Panc1 (cell line): ENCODE data around the gene ABCA7. TPM values are rescaled to one million over a fixed set of nuclear protein-coding genes. Genes with fewer than 3 reads are reported as not detected.

Source experiments
- ATAC-seq: fragments of 200-7000 bp; cut with Tn5 transposase; 2 replicates; pipeline ENCODE4 v1.9.1; 2020; ENCODE audit warnings: mild to moderate bottlenecking, moderate library complexity
- BruUV-seq: library from RNA; stranded (reverse); fragments of 400-500 nt; replicated peaks from 2 replicates; lab custom pipeline; 2021; lab: Mats Ljungman, UMichigan
- CTCF ChIA-PET: fragments of 300-600 bp; sonication (Branson Sonifier 250); formaldehyde crosslinking; loops from one replicate; lab custom pipeline; 2022; ENCODE audit warnings: antibody characterized with exemption; lab: Charles Lee
- POLR2A ChIA-PET: fragments of 300-600 bp; sonication (Branson Sonifier 250); formaldehyde crosslinking; loops from one replicate; lab custom pipeline; 2022; ENCODE audit warnings: antibody characterized with exemption; lab: Charles Lee
- DNase-seq: peaks from one replicate; pipeline ENCODE4 v3.0.0-alpha.2; 2010; ENCODE audit warnings: low read depth, low spot score
- H3K27ac ChIP-seq: 2 replicates; pipeline ENCODE4 v1.5.1; 2011; ENCODE audit warnings: mild to moderate bottlenecking, low read length, inconsistent platforms
- H3K27me3 ChIP-seq: fragments of 200-500 bp; sonication (Bioruptor generic); 2 replicates; pipeline ENCODE4 v1.6.0; 2014; ENCODE audit warnings: low read length, inconsistent platforms; ENCODE audit not compliant: control insufficient read depth, insufficient read depth
- H3K36me3 ChIP-seq: fragments of 200-500 bp; sonication (Bioruptor generic); 2 replicates; pipeline ENCODE4 v1.5.1; 2014; ENCODE audit warnings: inconsistent platforms, mild to moderate bottlenecking, low read length, moderate library complexity; ENCODE audit not compliant: control insufficient read depth, insufficient read depth
- H3K4me1 ChIP-seq: 2 replicates; pipeline ENCODE4 v1.5.1; 2011; ENCODE audit warnings: inconsistent platforms, mild to moderate bottlenecking, low read length, moderate library complexity; ENCODE audit not compliant: control insufficient read depth, insufficient read depth
- H3K4me3 ChIP-seq, 2 experiments: 2 replicates each; pipeline ENCODE4 v1.5.1; 2011 to 2012; ENCODE audit warnings: low read depth in 2 of 2, low read length in 2 of 2, mild to moderate bottlenecking in 2 of 2, inconsistent platforms in 1 of 2, moderate library complexity in 1 of 2
- H3K9me3 ChIP-seq: fragments of 200-500 bp; sonication (Bioruptor generic); 2 replicates; pipeline ENCODE4 v1.5.1; 2014; ENCODE audit warnings: low read depth, mild to moderate bottlenecking, inconsistent platforms, low read length, moderate library complexity; ENCODE audit not compliant: control insufficient read depth, insufficient read depth
- CTCF ChIP-seq: fragments of 450-650 bp; IDR thresholded peaks from 2 replicates; pipeline ENCODE4 v1.5.1; 2017; ENCODE audit warnings: mild to moderate bottlenecking
- POLR2AphosphoS5 ChIP-seq: IDR thresholded peaks from 2 replicates; pipeline ENCODE4 v1.6.1; 2012; ENCODE audit warnings: mild to moderate bottlenecking, low read depth, low read length, moderate library complexity
- REST ChIP-seq, 2 experiments: IDR thresholded peaks; 2 replicates each; pipeline ENCODE4 v1.6.1; 2011 to 2012; ENCODE audit warnings: low read depth in 2 of 2, control low read depth in 1 of 2, low read length in 1 of 2, mild to moderate bottlenecking in 1 of 2, moderate library complexity in 1 of 2; ENCODE audit not compliant: insufficient read depth in 1 of 2
- SIN3A ChIP-seq: IDR thresholded peaks from 2 replicates; pipeline ENCODE4 v1.6.1; 2012; ENCODE audit warnings: low read depth, mild to moderate bottlenecking, low read length, moderate library complexity, borderline replicate concordance; ENCODE audit not compliant: insufficient read depth
- TCF7L2 ChIP-seq: IDR thresholded peaks from 2 replicates; pipeline ENCODE4 v1.6.1; 2011; ENCODE audit warnings: mild to moderate bottlenecking, low read depth, low read length, inconsistent platforms
- in situ Hi-C: cut with HindIII; loops from 2 replicates; pipeline ENCODE4 v1.10.0; 2016; ENCODE audit warnings: low sequenced_read_pairs, low pct_unique_long_range_greater_than_20kb
- intact Hi-C: fragments of 100-400 bp; cut with micrococcal nuclease; formaldehyde crosslinking; loops from one replicate; pipeline ENCODE4 v1.10.0; 2022; ENCODE audit not compliant: unreplicated experiment
- total RNA-seq: library from RNA; stranded (reverse); gene quantifications from one replicate; pipeline ENCODE4 v1.2.1, GENCODE V29; 2021; ENCODE audit not compliant: unreplicated experiment

Gene ABCA7
- total RNA-seq, 1 experiment from 2014 or later: 47.5 TPM

- H3K36me3 ChIP-seq: peaks cover 9% of the 10 kb centered on the region; the same call in 1 of the 2 replicates
- BruUV-seq: no TSS peak
- DNase-seq (no peak), ATAC-seq (peak; percentile 23; the same call in 1 of the 2 replicates)
- CTCF ChIA-PET: interaction anchor here (0.6 kb wide), 1 partner anchor 348 kb away, joined by 7 read pairs; no protein-coding TSS in a partner anchor
- H3K4me1 ChIP-seq: peaks cover 8% of the 10 kb centered on the region
- in situ Hi-C loops: no loop called here
- H3K27ac ChIP-seq: peak overlapping the region; percentile 94
- TF ChIP-seq CTCF (no peak), TCF7L2 (no peak), SIN3A (no peak), REST (IDR thresholded peaks at IDR 0.05; ENCODE audit: insufficient read depth in 1 of 2, low read depth in 2 of 2, low read length in 1 of 2) (no peak), POLR2AphosphoS5 (no peak)
- POLR2A ChIA-PET: interaction anchor here (0.5 kb wide), 1 partner anchor 34 kb away, joined by 13 read pairs; no protein-coding TSS in a partner anchor
- peak overlapping the region; percentile 82 to 94 for H3K4me3 ChIP-seq
- no peaks in the 10 kb centered on the region for H3K9me3 ChIP-seq
- H3K27me3 ChIP-seq: no peaks in the 10 kb centered on the region
- intact Hi-C loops: no loop called here
These were observed 12.3 kb upstream of the ABCA7 start for GRCh38 chr19:1027650-1028061.

- BruUV-seq: no TSS peak
- peak; percentile 71 for ATAC-seq
- TF ChIP-seq TCF7L2 (peak; percentile 84), CTCF (no peak), POLR2AphosphoS5 (no peak), REST (IDR thresholded peaks at IDR 0.05; ENCODE audit: insufficient read depth in 1 of 2, low read depth in 2 of 2, low read length in 1 of 2) (no peak), SIN3A (peak; percentile 14; the same call in 1 of the 2 replicates)
- CTCF ChIA-PET: interaction anchor here (0.6 kb wide), 2 partner anchors 193 to 348 kb away, joined by 7 to 17 read pairs; no protein-coding TSS in a partner anchor
- Histone ChIP-seq H3K27ac (peak overlapping the region; percentile 94), H3K27me3 (no peaks in the 10 kb centered on the region), H3K4me3 (peak overlapping the region; percentile 82 to 94), H3K36me3 (peaks cover 9% of the 10 kb centered on the region; the same call in 1 of the 2 replicates), H3K9me3 (no peaks in the 10 kb centered on the region), H3K4me1 (peaks cover 8% of the 10 kb centered on the region)
- in situ Hi-C loops (no loop called here), intact Hi-C loops (no loop called here)
- POLR2A ChIA-PET: interaction anchor here (0.6 to 0.7 kb wide), 3 partner anchors 13 to 329 kb away, joined by 5 to 11 read pairs (median 7); no protein-coding TSS in a partner anchor
- DNase-seq: no peak
These were observed 11.6 kb upstream of the ABCA7 start for GRCh38 chr19:1028062-1028926.
